GM18861 (cell line): ENCODE measurements around the gene UNKL.
A peak's percentile ranks its signal among the peaks of the same experiment; 100 is the strongest.

Experiments used
- ATAC-seq: cut with Tn5 transposase; IDR thresholded peaks from one replicate; pipeline ENCODE4 v1.9.1; 2021; ENCODE audit not compliant: unreplicated experiment

Gene UNKL

GRCh38 chr16:1356061-1356900 lies 58.2 kb downstream of the UNKL start:
- no peak for ATAC-seq

- no peak for ATAC-seq
Observed at GRCh38 chr16:1355591-1355990, 58.9 kb downstream of the UNKL start.

- ATAC-seq, result no peak
Observed at GRCh38 chr16:1354815-1355540, 59.5 kb downstream of the UNKL start.

GRCh38 chr16:1351582-1352362 lies 62.7 kb downstream of the UNKL start, which contains the start of the genes GNPTG and TSR3:
GNPTG (plus strand) TSS chr16:1351931; CDS start chr16:1351966, 35 bp downstream.
TSR3 (minus strand) TSS chr16:1351878; CDS start chr16:1351804, 74 bp downstream.
- ATAC-seq, result peak; percentile 55

DNA sequence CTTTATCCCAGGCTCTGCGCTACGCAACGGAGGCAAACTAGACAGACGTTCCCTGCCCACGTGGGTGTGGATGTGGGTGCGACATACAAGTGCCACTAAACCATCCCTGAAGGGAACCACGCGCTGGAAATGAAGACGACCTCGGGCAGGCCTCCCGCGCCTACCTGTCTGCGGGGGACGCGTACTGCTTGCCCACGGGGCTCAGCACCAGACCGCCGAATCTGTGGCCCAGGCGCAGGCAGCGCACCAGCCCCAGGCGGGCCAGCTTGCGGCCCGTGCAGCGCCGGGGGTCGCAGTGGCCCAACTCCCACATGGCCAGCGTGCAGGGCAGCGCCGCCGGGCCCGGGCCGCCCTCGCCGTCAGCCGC lies 63.3 kb downstream of the UNKL start:
- peak; percentile 5 for ATAC-seq

GRCh38 chr16:1350691-1351090 lies 63.8 kb downstream of the UNKL start:
- no peak for ATAC-seq

DNA sequence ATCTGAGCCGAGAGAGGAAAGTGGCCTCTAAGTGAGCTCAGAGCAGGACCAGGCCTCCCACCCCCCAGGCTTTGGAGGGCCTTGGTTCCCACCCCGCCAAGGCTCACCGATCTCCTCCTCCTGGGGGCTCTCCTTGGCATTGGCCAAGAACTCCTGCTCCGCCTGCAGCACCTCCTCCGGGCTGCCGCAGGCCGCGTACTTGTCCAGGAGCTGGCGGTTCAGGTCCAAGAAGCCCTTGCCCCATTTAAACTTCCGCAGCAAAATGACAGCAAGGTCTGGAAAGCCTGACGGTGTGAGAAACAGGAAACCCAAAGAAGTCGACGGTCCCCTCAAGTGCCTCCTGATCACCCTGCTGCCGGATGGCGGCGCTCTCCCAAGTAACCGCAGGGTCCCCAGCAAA lies 64.6 kb downstream of the UNKL start:
- no peak for ATAC-seq

- no peak for ATAC-seq
Observed at GRCh38 chr16:1349351-1349750, 65.2 kb downstream of the UNKL start.

GRCh38 chr16:1348926-1349325 lies 65.6 kb downstream of the UNKL start:
- ATAC-seq, result no peak

- no peak for ATAC-seq
Observed at GRCh38 chr16:1348441-1348840, 66.1 kb downstream of the UNKL start.

DNA sequence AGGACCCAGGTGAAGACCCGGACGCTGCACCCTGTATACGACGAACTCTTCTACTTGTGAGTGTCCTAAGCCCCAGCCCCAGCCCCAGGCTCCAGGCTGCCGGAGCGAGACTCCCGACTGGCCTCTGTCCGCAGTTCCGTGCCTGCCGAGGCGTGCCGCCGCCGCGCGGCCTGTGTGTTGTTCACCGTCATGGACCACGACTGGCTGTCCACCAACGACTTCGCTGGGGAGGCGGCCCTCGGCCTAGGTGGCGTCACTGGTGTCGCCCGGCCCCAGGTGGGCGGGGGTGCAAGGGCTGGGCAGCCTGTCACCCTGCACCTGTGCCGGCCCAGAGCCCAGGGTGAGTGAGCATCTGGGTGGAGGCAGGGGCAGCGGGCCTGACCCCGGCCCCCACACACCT lies 66.5 kb downstream of the UNKL start:
- no peak for ATAC-seq

DNA sequence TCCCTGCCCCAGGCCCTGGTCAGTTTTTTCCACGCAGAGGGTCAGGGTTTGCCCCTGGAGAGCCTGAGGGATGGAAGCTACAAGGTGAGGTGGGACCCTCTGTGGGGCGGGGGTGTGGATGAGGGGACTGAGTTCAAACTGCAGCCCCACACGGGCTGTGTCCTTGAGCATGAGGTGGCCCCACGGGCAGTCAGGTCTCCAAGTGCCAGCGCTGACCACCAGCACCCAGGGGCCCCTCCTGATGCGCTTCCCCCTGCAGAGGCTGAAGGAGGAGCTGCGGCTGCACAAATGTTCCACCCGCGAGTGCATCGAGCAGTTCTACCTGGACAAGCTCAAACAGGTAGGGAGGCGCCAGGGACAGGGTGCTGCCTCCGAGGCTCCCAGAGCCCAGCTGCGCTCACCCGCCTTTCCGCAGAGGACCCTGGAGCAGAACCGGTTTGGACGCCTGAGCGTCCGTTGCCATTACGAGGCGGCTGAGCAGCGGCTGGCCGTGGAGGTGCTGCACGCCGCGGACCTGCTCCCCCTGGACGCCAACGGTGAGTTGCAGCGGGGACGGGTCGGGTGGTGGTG lies 67.1 kb downstream of the UNKL start:
- ATAC-seq, result no peak

GRCh38 chr16:1346422-1347285 lies 67.8 kb downstream of the UNKL start:
- ATAC-seq, result no peak

GRCh38 chr16:1345651-1346421 lies 68.7 kb downstream of the UNKL start:
- ATAC-seq, result no peak

GRCh38 chr16:1345087-1345486 lies 69.4 kb downstream of the UNKL start:
- ATAC-seq, result no peak

GRCh38 chr16:1344499-1344898 lies 70.0 kb downstream of the UNKL start:
- no peak for ATAC-seq

DNA sequence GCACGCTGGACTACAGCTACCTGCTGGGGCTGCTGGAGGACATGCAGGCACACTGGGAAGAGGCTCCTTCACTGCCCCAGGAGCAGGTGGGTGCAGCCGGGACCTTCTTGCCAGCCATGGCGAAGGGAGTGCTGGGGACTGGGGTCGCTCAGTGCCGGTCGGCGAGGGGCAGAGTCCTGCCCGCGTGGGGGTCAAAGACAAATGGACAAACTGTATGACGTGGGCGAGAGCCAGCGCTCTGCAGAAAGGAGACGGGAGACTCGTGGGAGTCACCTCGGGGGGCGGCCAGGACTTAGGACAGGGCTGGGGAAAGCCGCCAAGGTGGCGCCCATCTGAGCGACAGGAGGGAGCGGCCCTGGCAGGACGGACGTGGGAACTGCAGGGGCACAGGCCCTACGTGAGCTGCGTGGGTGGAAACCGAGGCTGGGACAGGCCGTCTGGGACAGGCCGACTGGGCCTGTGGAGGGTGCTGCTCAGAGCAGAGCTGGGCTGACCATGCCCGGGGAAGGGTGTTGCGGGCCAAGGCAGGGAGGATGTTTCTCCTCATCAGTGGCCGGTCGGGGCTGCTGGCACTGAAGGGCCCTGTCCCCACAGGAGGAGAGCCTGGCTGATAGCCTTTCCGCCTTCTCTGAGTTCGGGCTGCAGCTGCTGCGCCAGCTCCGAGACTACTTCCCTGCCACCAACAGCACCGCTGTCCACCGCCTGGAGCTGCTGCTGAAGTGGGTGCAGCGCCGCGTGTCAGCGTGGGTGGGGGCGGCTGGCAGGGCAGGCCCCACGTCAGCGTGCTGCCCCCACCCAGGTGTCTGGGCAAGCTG lies 70.9 kb downstream of the UNKL start:
- no peak for ATAC-seq
